ENCODE data around the gene PANK2. TPM values are rescaled to one million over a fixed set of nuclear protein-coding genes. Genes with fewer than 3 reads are reported as not detected.
"Not testable (repeated sequence)": the region's sequence is repeated elsewhere in the genome, so short reads cannot be mapped to it uniquely, and the experiment has no call there.

The PANK2 gene
- total RNA-seq, 1 donor from 2014 or later: 39.7 TPM

DNA sequence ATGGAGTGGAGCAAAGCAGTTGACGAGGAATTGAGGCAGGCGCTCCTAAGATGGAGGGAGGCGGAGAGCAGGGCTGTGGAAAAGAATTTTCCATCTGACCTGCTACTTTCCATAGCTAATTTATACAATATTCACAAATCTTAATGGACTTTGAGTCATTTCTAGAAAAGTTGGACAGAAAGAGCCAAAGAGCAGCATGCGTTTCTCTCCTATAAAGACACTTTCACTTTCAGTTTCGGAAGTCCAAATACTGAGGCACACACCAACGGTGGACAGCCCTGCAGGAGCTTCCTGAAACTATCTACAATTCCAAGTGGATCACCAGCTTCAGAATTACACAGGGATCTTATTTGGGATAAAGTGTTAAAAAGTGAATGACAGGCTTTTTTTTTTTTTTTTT is 43.5 kb downstream of the PANK2 start:
- no peaks in the 10 kb centered on the region for H3K36me3 ChIP-seq (ENCODE audit: control insufficient read depth in 3 of 3, insufficient read depth in 3 of 3, low read length in 3 of 3)
- no peaks in the 10 kb centered on the region for H3K27me3 ChIP-seq (ENCODE audit: control insufficient read depth in 3 of 3, insufficient read depth in 3 of 3, low read length in 3 of 3)
- H3K9ac ChIP-seq (ENCODE audit: low read depth in 1 of 3, low read length in 3 of 3): peak overlapping the region; percentile 50 to 70 (median 64)
- peaks cover 49 to 55% (median 51%) of the 10 kb centered on the region in 3 donors for H3K4me1 ChIP-seq (ENCODE audit: control insufficient read depth in 3 of 3, insufficient read depth in 3 of 3, low read length in 3 of 3)
- peaks cover 0 to 2% (median 0%) of the 10 kb centered on the region in 3 donors for H3K9me3 ChIP-seq (ENCODE audit: control insufficient read depth in 3 of 3, low read length in 3 of 3)
- peak overlapping the region; percentile 66 to 87 (median 77) for H3K4me3 ChIP-seq (ENCODE audit: low read length in 3 of 3)
- H3K27ac ChIP-seq (ENCODE audit: low read depth, low read length): peak overlapping the region; percentile 32

DNA sequence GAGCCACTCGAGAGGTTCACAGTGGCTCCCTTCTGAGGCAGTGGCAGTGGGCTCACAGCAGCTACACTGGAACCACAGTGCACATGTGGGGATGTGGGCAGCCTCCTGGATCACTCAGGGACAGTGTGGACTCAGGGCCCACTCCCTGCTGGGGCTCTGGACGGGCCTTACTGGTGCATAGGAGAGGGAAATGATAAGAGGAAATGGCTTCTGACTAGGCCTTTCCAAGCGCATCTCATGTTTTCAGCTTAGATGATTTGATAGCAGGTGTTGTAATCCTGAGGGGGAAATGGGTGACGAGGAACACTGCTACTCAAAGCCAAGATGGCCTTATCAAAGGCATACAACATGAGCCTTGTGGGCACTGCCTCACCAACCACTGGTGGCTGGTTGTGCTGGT is 44.0 kb downstream of the PANK2 start:
- Histone ChIP-seq H3K4me1 (ENCODE audit: control insufficient read depth in 3 of 3, insufficient read depth in 3 of 3, low read length in 3 of 3) (peaks cover 45 to 53% (median 46%) of the 10 kb centered on the region in 3 donors), H3K4me3 (ENCODE audit: low read length in 3 of 3) (peak overlapping the region; percentile 66 to 87 (median 77)), H3K27ac (ENCODE audit: low read depth, low read length) (peak overlapping the region; percentile 32), H3K9me3 (ENCODE audit: control insufficient read depth in 3 of 3, low read length in 3 of 3) (peaks cover 0 to 5% (median 0%) of the 10 kb centered on the region in 3 donors), H3K27me3 (ENCODE audit: control insufficient read depth in 3 of 3, insufficient read depth in 3 of 3, low read length in 3 of 3) (no peaks in the 10 kb centered on the region), H3K36me3 (ENCODE audit: control insufficient read depth in 3 of 3, insufficient read depth in 3 of 3, low read length in 3 of 3) (no peaks in the 10 kb centered on the region), H3K9ac (ENCODE audit: low read depth in 1 of 3, low read length in 3 of 3) (peak overlapping the region in 2 of 3 donors; percentile 50 to 70)

DNA sequence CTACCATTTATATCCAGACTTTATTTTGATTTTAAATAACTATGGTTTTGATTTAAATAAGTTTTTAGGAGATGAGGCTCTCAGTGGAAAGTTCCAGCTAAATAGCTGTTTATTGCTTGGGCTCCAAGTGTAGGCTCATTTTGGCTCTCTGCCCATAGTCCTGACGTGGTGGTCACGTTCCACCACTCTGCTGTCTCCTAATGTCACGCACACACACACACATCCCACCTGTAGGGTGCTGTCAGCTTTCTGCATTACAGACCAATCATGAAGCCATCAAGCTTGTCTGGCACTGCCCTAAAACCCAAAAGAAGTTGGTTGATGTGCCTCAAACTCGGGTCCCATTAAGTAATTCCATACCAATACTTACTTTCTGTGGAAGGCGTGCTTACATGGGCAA is 45.4 kb downstream of the PANK2 start:
- H3K4me3 ChIP-seq (ENCODE audit: low read length in 3 of 3): peak overlapping the region; percentile 40 to 67 (median 42)
- no peaks in the 10 kb centered on the region for H3K36me3 ChIP-seq (ENCODE audit: control insufficient read depth in 3 of 3, insufficient read depth in 3 of 3, low read length in 3 of 3)
- H3K4me1 ChIP-seq (ENCODE audit: control insufficient read depth in 3 of 3, insufficient read depth in 3 of 3, low read length in 3 of 3): peaks cover 44 to 49% (median 45%) of the 10 kb centered on the region in 3 donors
- no peaks in the 10 kb centered on the region for H3K27me3 ChIP-seq (ENCODE audit: control insufficient read depth in 3 of 3, insufficient read depth in 3 of 3, low read length in 3 of 3)
- peaks cover 0 to 5% (median 0%) of the 10 kb centered on the region in 3 donors for H3K9me3 ChIP-seq (ENCODE audit: control insufficient read depth in 3 of 3, low read length in 3 of 3)
- peak overlapping the region in 2 of 3 donors; percentile 48 to 57 for H3K9ac ChIP-seq (ENCODE audit: low read depth in 1 of 3, low read length in 3 of 3)
- peak overlapping the region; percentile 79 for H3K27ac ChIP-seq (ENCODE audit: low read depth, low read length)

DNA sequence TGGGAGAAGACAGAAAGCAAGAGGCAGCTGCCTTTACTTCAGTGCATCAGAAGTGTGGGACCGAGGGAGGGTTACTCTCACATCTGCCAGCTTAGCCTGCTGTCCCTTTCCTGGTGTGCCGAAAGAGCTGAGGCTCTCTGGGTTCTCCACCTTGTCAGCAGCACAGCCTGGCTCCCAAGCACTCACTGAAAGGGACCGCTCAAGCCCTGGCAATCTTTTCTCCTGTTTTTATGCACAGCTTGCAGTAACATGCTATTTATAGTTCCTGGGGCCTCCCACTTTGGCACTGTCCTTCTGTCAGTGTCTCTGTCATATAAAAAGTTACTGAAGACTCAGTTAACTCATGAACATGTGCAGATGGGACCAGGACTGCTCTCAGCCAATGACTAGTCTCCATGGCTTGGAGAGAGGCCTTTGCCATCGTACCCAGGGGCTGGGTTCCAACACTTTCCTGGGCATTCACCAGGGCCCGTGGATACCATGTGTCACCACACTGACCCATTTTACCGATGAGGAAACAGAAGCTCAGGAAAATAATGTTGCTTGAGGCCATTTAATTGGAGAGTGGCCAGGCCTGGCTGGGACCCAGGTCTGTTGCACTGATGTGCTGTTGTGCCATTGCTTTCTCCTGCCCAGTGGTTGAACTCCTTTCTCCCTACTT is 46.2 kb downstream of the PANK2 start:
- no peaks in the 10 kb centered on the region for H3K27me3 ChIP-seq (ENCODE audit: control insufficient read depth in 3 of 3, insufficient read depth in 3 of 3, low read length in 3 of 3)
- H3K36me3 ChIP-seq (ENCODE audit: control insufficient read depth in 3 of 3, insufficient read depth in 3 of 3, low read length in 3 of 3): no peaks in the 10 kb centered on the region
- H3K27ac ChIP-seq (ENCODE audit: low read depth, low read length): peak overlapping the region; percentile 79
- H3K4me1 ChIP-seq (ENCODE audit: control insufficient read depth in 3 of 3, insufficient read depth in 3 of 3, low read length in 3 of 3): peaks cover 44 to 49% (median 45%) of the 10 kb centered on the region in 3 donors
- peak overlapping the region; percentile 23 to 57 (median 48) for H3K9ac ChIP-seq (ENCODE audit: low read depth in 1 of 3, low read length in 3 of 3)
- peaks cover 0 to 5% (median 0%) of the 10 kb centered on the region in 3 donors for H3K9me3 ChIP-seq (ENCODE audit: control insufficient read depth in 3 of 3, low read length in 3 of 3)
- H3K4me3 ChIP-seq (ENCODE audit: low read length in 3 of 3): peak overlapping the region; percentile 40 to 67 (median 42)

DNA sequence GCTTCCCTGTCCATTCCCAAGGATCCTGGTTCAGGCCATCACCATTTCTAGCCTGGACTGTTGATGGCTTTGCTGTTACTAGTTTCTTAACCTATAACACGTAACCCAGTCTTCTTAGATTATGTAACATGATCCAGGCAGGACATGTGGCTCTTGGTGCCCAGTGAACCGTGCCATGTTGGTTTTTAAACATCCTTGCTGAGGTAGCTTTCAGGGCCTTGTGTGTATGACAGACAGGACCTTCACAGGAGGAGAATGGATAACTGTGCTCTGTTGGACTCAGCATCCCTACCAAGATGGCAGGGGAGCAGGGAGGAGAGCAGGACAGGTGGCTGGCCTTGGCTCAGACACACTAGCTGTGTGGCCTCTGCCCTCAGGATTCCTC is 46.8 kb downstream of the PANK2 start:
- no peak overlapping the region for H3K9ac ChIP-seq (ENCODE audit: low read depth in 1 of 3, low read length in 3 of 3)
- H3K9me3 ChIP-seq (ENCODE audit: control insufficient read depth in 3 of 3, low read length in 3 of 3): peaks cover 0 to 5% (median 0%) of the 10 kb centered on the region in 3 donors
- H3K4me1 ChIP-seq (ENCODE audit: control insufficient read depth in 3 of 3, insufficient read depth in 3 of 3, low read length in 3 of 3): peaks cover 44 to 49% (median 45%) of the 10 kb centered on the region in 3 donors
- H3K4me3 ChIP-seq (ENCODE audit: low read length in 3 of 3): no peak overlapping the region
- H3K36me3 ChIP-seq (ENCODE audit: control insufficient read depth in 3 of 3, insufficient read depth in 3 of 3, low read length in 3 of 3): no peaks in the 10 kb centered on the region
- H3K27ac ChIP-seq (ENCODE audit: low read depth, low read length): peak overlapping the region; percentile 79
- H3K27me3 ChIP-seq (ENCODE audit: control insufficient read depth in 3 of 3, insufficient read depth in 3 of 3, low read length in 3 of 3): no peaks in the 10 kb centered on the region

DNA sequence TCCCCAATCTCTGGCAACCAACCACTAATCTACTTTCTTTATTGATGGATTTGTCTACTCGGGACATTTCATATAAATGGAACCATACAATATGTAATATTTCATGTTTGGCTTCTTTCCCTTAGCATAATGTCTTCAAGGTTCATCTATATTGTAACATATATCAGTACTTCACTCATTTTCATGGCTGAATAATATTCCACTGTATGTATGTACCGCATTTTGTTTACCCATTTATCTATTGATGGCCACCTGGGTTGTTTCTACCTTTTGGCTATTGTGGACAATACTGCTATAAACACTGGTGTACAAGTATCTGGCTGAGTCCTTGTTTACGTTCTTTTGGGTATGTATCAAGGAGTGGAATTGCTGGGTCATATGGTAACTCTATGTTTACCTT is 48.4 kb downstream of the PANK2 start:
- Histone ChIP-seq H3K4me1 (ENCODE audit: control insufficient read depth in 3 of 3, insufficient read depth in 3 of 3, low read length in 3 of 3) (peaks cover 33 to 36% (median 33%) of the 10 kb centered on the region in 3 donors), H3K9me3 (ENCODE audit: control insufficient read depth in 3 of 3, low read length in 3 of 3) (peaks cover 0 to 5% (median 0%) of the 10 kb centered on the region in 3 donors), H3K9ac (ENCODE audit: low read depth in 1 of 3, low read length in 3 of 3) (no peak overlapping the region)

DNA sequence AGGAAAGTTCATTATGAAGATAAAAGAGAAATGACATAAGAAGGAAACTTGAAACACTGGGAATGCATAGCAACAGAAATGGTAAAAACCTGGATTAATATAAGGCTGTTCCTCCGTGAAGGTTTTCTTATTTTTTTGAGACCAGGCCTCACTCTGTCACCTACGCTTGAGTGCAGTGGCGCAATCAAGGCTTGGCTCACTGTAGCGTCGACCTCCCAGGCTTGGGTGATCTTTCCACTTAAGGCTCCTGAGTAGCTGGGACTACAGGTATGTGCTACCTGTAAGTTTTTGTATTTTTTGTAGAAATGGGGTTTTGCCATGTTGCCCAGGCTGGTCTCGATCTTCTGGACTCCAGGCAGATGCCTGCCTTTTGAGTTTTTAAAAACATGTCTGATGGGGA is 51.7 kb downstream of the PANK2 start:
- no peaks in the 10 kb centered on the region for H3K36me3 ChIP-seq (ENCODE audit: control insufficient read depth in 3 of 3, insufficient read depth in 3 of 3, low read length in 3 of 3)
- peaks cover 4 to 7% (median 4%) of the 10 kb centered on the region in 3 donors for H3K4me1 ChIP-seq (ENCODE audit: control insufficient read depth in 3 of 3, insufficient read depth in 3 of 3, low read length in 3 of 3)
- H3K27me3 ChIP-seq (ENCODE audit: control insufficient read depth in 3 of 3, insufficient read depth in 3 of 3, low read length in 3 of 3): no peaks in the 10 kb centered on the region
- no peak overlapping the region for H3K27ac ChIP-seq (ENCODE audit: low read depth, low read length)
- H3K9me3 ChIP-seq (ENCODE audit: control insufficient read depth in 3 of 3, low read length in 3 of 3): peaks cover 0 to 5% (median 0%) of the 10 kb centered on the region in 3 donors
- H3K9ac ChIP-seq (ENCODE audit: low read depth in 1 of 3, low read length in 3 of 3): no peak overlapping the region
- no peak overlapping the region for H3K4me3 ChIP-seq (ENCODE audit: low read length in 3 of 3)

More for the DNA sequence above, 48.4 kb downstream of the PANK2 start:
- H3K27ac ChIP-seq (ENCODE audit: low read depth, low read length): no peak overlapping the region
- no peaks in the 10 kb centered on the region for H3K36me3 ChIP-seq (ENCODE audit: control insufficient read depth in 3 of 3, insufficient read depth in 3 of 3, low read length in 3 of 3)
- no peaks in the 10 kb centered on the region for H3K27me3 ChIP-seq (ENCODE audit: control insufficient read depth in 3 of 3, insufficient read depth in 3 of 3, low read length in 3 of 3)
- H3K4me3 ChIP-seq (ENCODE audit: low read length in 3 of 3): no peak overlapping the region

DNA sequence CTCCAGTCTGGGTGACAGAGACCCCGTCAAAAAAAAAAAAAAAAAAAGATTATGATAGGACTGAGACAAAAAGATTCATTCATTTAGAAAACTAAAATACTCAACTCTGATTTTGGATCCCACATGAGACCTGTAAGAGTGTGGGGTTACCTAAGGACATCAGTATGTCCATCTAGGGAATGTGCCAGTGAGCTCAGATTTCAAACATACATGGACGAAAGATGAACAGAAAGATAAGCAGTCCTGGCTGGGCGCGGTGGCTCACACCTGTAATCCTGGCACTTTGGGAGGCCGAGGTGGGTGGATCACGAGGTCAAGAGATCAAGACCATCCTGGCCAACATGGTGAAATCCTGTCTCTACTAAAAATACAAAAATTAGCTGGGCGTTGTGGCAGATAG is 57.5 kb downstream of the PANK2 start:
- H3K4me3 ChIP-seq (ENCODE audit: low read length in 3 of 3); H3K36me3 ChIP-seq (ENCODE audit: control insufficient read depth in 3 of 3, insufficient read depth in 3 of 3, low read length in 3 of 3): not testable (repeated sequence)

DNA sequence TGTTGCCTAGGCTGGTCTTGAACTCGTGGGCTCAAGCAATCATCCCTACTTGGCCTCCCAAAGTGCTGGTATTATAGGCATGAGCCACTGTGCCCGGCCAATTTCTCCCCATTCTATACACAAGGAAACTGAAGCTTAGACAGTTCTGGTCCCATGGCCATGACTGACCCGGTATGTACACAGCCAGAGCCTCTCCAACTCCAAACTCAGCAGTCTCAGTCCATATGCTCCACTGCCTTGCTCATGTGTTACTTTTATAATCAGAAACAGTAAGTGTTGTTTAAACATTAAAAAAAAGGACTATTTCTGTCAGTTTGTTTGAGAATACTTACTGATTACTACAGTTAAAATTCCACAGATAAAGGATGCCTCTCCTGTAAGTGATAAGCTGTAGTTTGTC is 75.5 kb downstream of the PANK2 start:
- Histone ChIP-seq H3K9ac (ENCODE audit: low read depth in 1 of 3, low read length in 3 of 3) (no peak overlapping the region), H3K4me3 (ENCODE audit: low read length in 3 of 3) (no peak overlapping the region), H3K4me1 (ENCODE audit: control insufficient read depth in 3 of 3, insufficient read depth in 3 of 3, low read length in 3 of 3) (no peaks in the 10 kb centered on the region), H3K36me3 (ENCODE audit: control insufficient read depth in 3 of 3, insufficient read depth in 3 of 3, low read length in 3 of 3) (no peaks in the 10 kb centered on the region), H3K27ac (ENCODE audit: low read depth, low read length) (no peak overlapping the region), H3K27me3 (ENCODE audit: control insufficient read depth in 3 of 3, insufficient read depth in 3 of 3, low read length in 3 of 3) (no peaks in the 10 kb centered on the region), H3K9me3 (ENCODE audit: control insufficient read depth in 3 of 3, low read length in 3 of 3) (no peaks in the 10 kb centered on the region)

More for the DNA sequence above, 57.5 kb downstream of the PANK2 start:
- not testable (repeated sequence) for H3K9me3 ChIP-seq (ENCODE audit: control insufficient read depth in 3 of 3, low read length in 3 of 3); H3K27ac ChIP-seq (ENCODE audit: low read depth, low read length); H3K27me3 ChIP-seq (ENCODE audit: control insufficient read depth in 3 of 3, insufficient read depth in 3 of 3, low read length in 3 of 3); H3K4me1 ChIP-seq (ENCODE audit: control insufficient read depth in 3 of 3, insufficient read depth in 3 of 3, low read length in 3 of 3); H3K9ac ChIP-seq (ENCODE audit: low read depth in 1 of 3, low read length in 3 of 3)

DNA sequence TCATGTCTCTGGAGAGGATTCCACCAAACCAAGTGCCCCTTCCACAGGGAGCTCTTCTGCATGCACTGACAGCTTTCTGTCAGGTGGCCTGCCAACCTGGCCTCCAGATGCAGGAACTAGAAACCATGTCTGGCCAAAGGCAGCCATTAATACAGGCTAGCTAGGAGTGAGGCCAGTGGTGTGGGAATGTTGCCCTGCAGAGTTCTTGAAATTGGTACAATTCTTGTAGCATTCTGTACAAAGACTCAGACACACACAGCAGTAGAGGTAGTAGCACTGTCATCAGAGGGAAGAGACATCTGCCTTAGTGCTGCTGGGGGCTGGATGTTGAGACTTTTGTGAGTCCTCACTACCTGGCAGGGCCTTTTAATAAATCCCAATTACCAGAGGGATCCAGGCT is 77.4 kb downstream of the PANK2 start:
- Histone ChIP-seq H3K27me3 (ENCODE audit: control insufficient read depth in 3 of 3, insufficient read depth in 3 of 3, low read length in 3 of 3) (no peaks in the 10 kb centered on the region), H3K4me3 (ENCODE audit: low read length in 3 of 3) (no peak overlapping the region), H3K27ac (ENCODE audit: low read depth, low read length) (no peak overlapping the region), H3K36me3 (ENCODE audit: control insufficient read depth in 3 of 3, insufficient read depth in 3 of 3, low read length in 3 of 3) (no peaks in the 10 kb centered on the region), H3K4me1 (ENCODE audit: control insufficient read depth in 3 of 3, insufficient read depth in 3 of 3, low read length in 3 of 3) (no peaks in the 10 kb centered on the region), H3K9ac (ENCODE audit: low read depth in 1 of 3, low read length in 3 of 3) (no peak overlapping the region), H3K9me3 (ENCODE audit: control insufficient read depth in 3 of 3, low read length in 3 of 3) (no peaks in the 10 kb centered on the region)
